ENCODE results near the gene ATG4A. TPM values are rescaled to one million over a fixed set of nuclear protein-coding genes. Genes with fewer than 3 reads are reported as not detected.

The ATG4A gene
- total and polyA plus RNA-seq, 2 experiments from 2014 or later: 8.2 to 11.5 TPM

DNA sequence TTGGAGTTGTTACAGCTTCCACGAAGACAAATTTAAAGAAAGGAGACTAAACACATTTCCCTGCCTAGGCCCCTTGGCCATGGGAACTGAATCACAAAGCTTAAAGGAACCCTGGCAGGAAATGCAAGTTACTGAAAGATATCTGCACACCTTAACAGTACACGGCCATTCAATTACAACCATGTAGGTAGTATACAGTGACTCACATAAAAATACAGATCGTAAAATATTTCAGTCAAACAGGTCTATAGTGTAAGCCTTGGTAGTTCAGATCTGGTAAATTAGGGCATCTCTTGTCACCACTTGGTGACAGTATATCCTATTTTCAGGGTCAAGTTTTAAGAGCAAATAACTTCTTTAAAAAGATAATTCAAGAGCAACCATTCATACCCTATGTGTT, 112.0 kb downstream of the ATG4A start:
- in situ Hi-C loops (cut with MboI): no loop called here
- no peak overlapping the region for H3K4me3 ChIP-seq
- no peak overlapping the region for H2AFZ ChIP-seq
- no peak for DNase-seq
- 59 to 67% methylated on average over 3 of the region's 3 CpGs for WGBS, 2 experiments (ENCODE audit: low coverage in 1 of 2, low lambda C conversion rate in 2 of 2, missing lambda C conversion rate in 2 of 2)
- no peaks in the 10 kb centered on the region for H3K36me3 ChIP-seq (ENCODE audit: low read depth)
- no peak overlapping the region for H3K27ac ChIP-seq
- H3K9me3 ChIP-seq (ENCODE audit: low read depth): no peaks in the 10 kb centered on the region
- no peaks in the 10 kb centered on the region for H3K79me2 ChIP-seq (ENCODE audit: insufficient read depth)
- TF ChIP-seq EZH2phosphoT487 (IDR thresholded peaks at IDR 0.05; ENCODE audit: insufficient read depth, low read depth) (no peak), EZH2 (IDR thresholded peaks at IDR 0.05; ENCODE audit: insufficient read depth, poor library complexity, severe bottlenecking) (no peak)
- H3K4me1 ChIP-seq (ENCODE audit: insufficient read depth): no peaks in the 10 kb centered on the region
- no peaks in the 10 kb centered on the region for H4K20me1 ChIP-seq (ENCODE audit: insufficient read depth)
- no peaks in the 10 kb centered on the region for H3K27me3 ChIP-seq (replicated peaks; ENCODE audit: insufficient read depth)
- no peak overlapping the region for H3K4me2 ChIP-seq (ENCODE audit: unreplicated experiment)
- no peaks in the 10 kb centered on the region for H3F3A ChIP-seq (ENCODE audit: insufficient read depth)
- no peak overlapping the region for H3K9ac ChIP-seq
- H3K9me2 ChIP-seq (ENCODE audit: insufficient read depth): no peaks in the 10 kb centered on the region

Other genes starting within 250 kb of the ATG4A start
- not detected in 2 replicates for gene TEX13B, start 109.4 kb upstream of the ATG4A start, total RNA-seq (2014; rRNA removed; shearing (Covaris generic))
- gene TEX13B, start 109.4 kb upstream of the ATG4A start, polyA plus RNA-seq (2016; fragmentation: Nextera tagmentation; extraction: Ambion mirVana): not detected in 2 replicates
- gene VSIG1, start 46.7 kb upstream of the ATG4A start, total RNA-seq (2014; rRNA removed; shearing (Covaris generic)): not detected in 2 replicates
- not detected in 2 replicates for gene VSIG1, start 46.7 kb upstream of the ATG4A start, polyA plus RNA-seq (2016; fragmentation: Nextera tagmentation; extraction: Ambion mirVana)
- gene PSMD10, start 236 bp upstream of the ATG4A start, total RNA-seq (2014; rRNA removed; shearing (Covaris generic)): 70.5 and 94.5 TPM in 2 replicates
- 68.2 and 71.0 TPM in 2 replicates for gene PSMD10, start 236 bp upstream of the ATG4A start, polyA plus RNA-seq (2016; fragmentation: Nextera tagmentation; extraction: Ambion mirVana)

All from GM23248 (cell line).